Endodermal cell (in vitro differentiated cells): ENCODE measurements around the gene CNTFR. TPM values are rescaled to one million over a fixed set of nuclear protein-coding genes. Genes with fewer than 3 reads are reported as not detected.

Source experiments
- DNase-seq: peaks from one replicate; pipeline ENCODE4 v3.0.0-alpha.2; 2017
- H3K27ac ChIP-seq: 2 replicates; pipeline ENCODE4 v1.5.1; 2013; ENCODE audit warnings: mild to moderate bottlenecking, low read depth, low read length, moderate library complexity
- H3K27me3 ChIP-seq: 2 replicates; pipeline ENCODE4 v1.6.1; 2013; ENCODE audit warnings: mild to moderate bottlenecking, low read length, moderate library complexity; ENCODE audit not compliant: insufficient read depth, control insufficient read depth, poor library complexity, severe bottlenecking
- H3K36me3 ChIP-seq: 2 replicates; pipeline ENCODE4 v1.7.0; 2013; ENCODE audit warnings: mild to moderate bottlenecking, low read length, moderate library complexity; ENCODE audit not compliant: control insufficient read depth, insufficient read depth
- H3K4me1 ChIP-seq: one replicate; pipeline ENCODE4 v1.7.0; 2013; ENCODE audit warnings: low read length; ENCODE audit not compliant: control insufficient read depth, insufficient read depth
- H3K4me3 ChIP-seq: 2 replicates; pipeline ENCODE4 v1.5.1; 2013; ENCODE audit warnings: mild to moderate bottlenecking, low read length, moderate library complexity
- H3K9ac ChIP-seq: 2 replicates; pipeline ENCODE4 v1.6.1; 2013; ENCODE audit warnings: mild to moderate bottlenecking, low read length, moderate library complexity; ENCODE audit not compliant: poor library complexity, severe bottlenecking; ENCODE audit errors: extremely low read depth
- H3K9me3 ChIP-seq: 2 replicates; pipeline ENCODE4 v1.6.1; 2013; ENCODE audit warnings: mild to moderate bottlenecking, low read length, moderate library complexity; ENCODE audit not compliant: control insufficient read depth
- H3K27ac Mint-ChIP-seq: 2 replicates; pipeline ENCODE4 v1.8.0; 2020; ENCODE audit warnings: mixed read lengths
- H3K27me3 Mint-ChIP-seq: 2 replicates; pipeline ENCODE4 v1.8.0; 2021; ENCODE audit warnings: mild to moderate bottlenecking, mixed read lengths; ENCODE audit not compliant: insufficient read depth
- H3K36me3 Mint-ChIP-seq: 2 replicates; pipeline ENCODE4 v1.8.0; 2020; ENCODE audit warnings: low read depth, mixed read lengths
- H3K4me1 Mint-ChIP-seq: 2 replicates; pipeline ENCODE4 v1.8.0; 2020; ENCODE audit warnings: mixed read lengths
- H3K4me3 Mint-ChIP-seq: 2 replicates; pipeline ENCODE4 v1.8.0; 2020; ENCODE audit warnings: mild to moderate bottlenecking, moderate library complexity, mixed read lengths
- H3K9me3 Mint-ChIP-seq: 2 replicates; pipeline ENCODE4 v1.8.0; 2020; ENCODE audit warnings: mild to moderate bottlenecking, mixed read lengths
- CTCF ChIP-seq: fragments of 200-600 bp; sonication (generic); conservative IDR thresholded peaks from 2 replicates; pipeline ENCODE4 v1.5.0; 2021; ENCODE audit warnings: antibody characterized with exemption, mild to moderate bottlenecking
- WGBS, 2 experiments: methylation state at CpG; one replicate each; pipeline versions ENCODE4 v1.1.5 to v1.1.7; 2013; ENCODE audit warnings: missing lambda C conversion rate in 2 of 2, mixed read lengths in 1 of 2; ENCODE audit not compliant: insufficient coverage in 1 of 2, insufficient read length in 1 of 2; 5-methylcytosine and 5-hydroxymethylcytosine counted together
- total RNA-seq, 2 donors: library from RNA; stranded (reverse); fragmentation: NEBNext Ultra II Directional in 1 of 2; extraction: Animal tissue kit (Norgen Biotek cat#: 25700) in 1 of 2; gene quantifications; 2 replicates in 1 of 2; 3 replicates in 1 of 2; pipeline ENCODE4 v1.2.1, GENCODE V29; 2021

CNTFR gene
- total RNA-seq, 2 donors from 2014 or later = 0.53 to 1.6 TPM

DNA sequence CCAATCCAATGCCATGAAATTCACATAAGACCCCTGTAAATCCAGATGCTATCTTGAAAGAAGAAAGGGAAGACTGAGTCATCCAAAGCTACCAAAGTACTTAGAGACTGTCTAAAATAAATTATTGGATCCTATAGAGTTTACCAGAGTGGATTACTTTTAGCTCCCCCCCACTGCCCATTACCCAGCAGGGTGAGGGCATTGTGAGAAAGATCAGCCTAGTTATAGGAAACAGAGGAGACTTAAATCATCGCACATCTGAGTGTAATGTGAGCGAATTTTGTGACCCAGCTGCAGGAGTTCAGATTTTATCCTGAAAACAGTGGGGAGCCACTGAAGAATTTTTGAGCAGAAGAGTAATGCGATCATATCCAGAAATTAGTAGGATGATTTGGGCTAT is 65.2 kb downstream of the CNTFR start:
- Histone ChIP-seq H3K27me3 (peaks cover 52% of the 10 kb centered on the region), H3K9me3 (no peaks in the 10 kb centered on the region), H3K9ac (no peak overlapping the region), H3K27ac (no peak overlapping the region), H3K36me3 (no peaks in the 10 kb centered on the region), H3K4me3 (no peak overlapping the region), H3K4me1 (no peaks in the 10 kb centered on the region)
- Mint-ChIP-seq H3K4me3 (no peak overlapping the region), H3K27ac (no peak overlapping the region), H3K36me3 (no peaks in the 10 kb centered on the region), H3K9me3 (no peaks in the 10 kb centered on the region), H3K4me1 (peaks cover 6% of the 10 kb centered on the region), H3K27me3 (peaks cover 51% of the 10 kb centered on the region)
- TF ChIP-seq CTCF = no peak
- no peak for DNase-seq
- WGBS, 2 experiments = 91 to 92% methylated on average over 3 of the region's 3 CpGs

DNA sequence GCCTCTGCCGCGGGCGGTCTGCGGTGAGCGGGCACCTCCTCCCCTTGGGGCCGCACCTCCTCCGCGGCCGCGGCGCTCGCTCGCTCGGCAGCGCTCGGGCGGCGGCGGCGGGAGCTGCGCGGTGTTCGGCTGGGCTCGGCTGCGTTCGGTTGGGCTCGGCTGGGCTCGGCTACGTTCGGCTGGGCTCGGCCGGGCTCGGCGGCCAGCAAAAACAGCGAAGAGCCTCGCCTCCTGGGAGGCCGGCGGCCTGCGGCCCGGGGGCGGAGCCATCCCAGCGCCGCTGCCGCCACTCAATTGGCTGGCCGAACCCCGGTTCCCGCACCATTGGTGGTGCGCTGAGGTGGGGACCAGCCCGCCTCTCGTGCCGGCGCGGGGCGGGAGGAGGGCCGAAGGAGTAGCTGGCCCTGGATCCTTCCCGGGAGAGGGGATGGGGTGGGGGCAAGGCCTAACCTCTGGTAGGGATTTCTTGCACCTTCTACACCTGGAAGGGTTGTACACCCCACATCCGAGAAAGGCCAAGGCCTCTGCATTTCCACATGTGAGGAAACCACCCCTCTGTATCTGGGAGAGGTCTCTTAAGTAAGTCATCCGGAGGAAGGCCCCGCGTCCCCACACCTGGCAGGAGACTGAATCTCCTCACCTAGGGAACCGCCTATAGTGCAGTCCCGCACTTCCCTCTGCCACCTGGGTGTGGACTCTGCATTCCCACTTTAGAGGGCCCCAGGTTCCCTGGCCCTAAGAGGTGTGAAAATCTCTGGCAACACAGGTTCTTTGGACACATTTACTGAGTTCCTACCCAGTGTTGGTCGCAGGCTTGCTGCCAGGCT is 66.3 kb downstream of the CNTFR start, which contains the start of gene ENHO:
Gene ENHO (minus strand): TSS at position 20 of the 827 bp plus-strand sequence. CDS start 1,295 bp downstream, outside the sequence.
- Mint-ChIP-seq H3K4me1 (peaks cover 6% of the 10 kb centered on the region), H3K27me3 (peaks cover 41% of the 10 kb centered on the region), H3K36me3 (no peaks in the 10 kb centered on the region), H3K9me3 (no peaks in the 10 kb centered on the region), H3K27ac (peak within 1 kb of the TSS; percentile 19), H3K4me3 (peak within 1 kb of the TSS; percentile 69)
- Histone ChIP-seq H3K4me1 (no peaks in the 10 kb centered on the region), H3K9ac (no peak within 1 kb of the TSS), H3K9me3 (no peaks in the 10 kb centered on the region), H3K36me3 (no peaks in the 10 kb centered on the region), H3K27ac (no peak within 1 kb of the TSS), H3K4me3 (peak within 1 kb of the TSS; percentile 80), H3K27me3 (peaks cover 52% of the 10 kb centered on the region)
- no peak for TF ChIP-seq CTCF
- WGBS, 2 experiments = 5 to 32% methylated on average over 12 to 63 of the region's 63 CpGs
- DNase-seq = peak; percentile 98

GRCh38 chr9:34522091-34522887 is 67.2 kb downstream of the CNTFR start:
- Histone ChIP-seq H3K4me3 (peak overlapping the region; percentile 80), H3K27ac (no peak overlapping the region), H3K36me3 (no peaks in the 10 kb centered on the region), H3K9me3 (no peaks in the 10 kb centered on the region), H3K9ac (no peak overlapping the region), H3K4me1 (no peaks in the 10 kb centered on the region), H3K27me3 (peaks cover 52% of the 10 kb centered on the region)
- no peaks in the 10 kb centered on the region for H3K36me3 Mint-ChIP-seq
- peak overlapping the region; percentile 69 for H3K4me3 Mint-ChIP-seq
- H3K27me3 Mint-ChIP-seq = peaks cover 38% of the 10 kb centered on the region
- peak overlapping the region; percentile 19 for H3K27ac Mint-ChIP-seq
- H3K9me3 Mint-ChIP-seq = no peaks in the 10 kb centered on the region
- no peak for DNase-seq
- no peak for TF ChIP-seq CTCF
- WGBS, 2 experiments = 19 to 43% methylated on average over 4 to 31 of the region's 31 CpGs
- peaks cover 6% of the 10 kb centered on the region for H3K4me1 Mint-ChIP-seq
